ENCODE measurements around the gene STARD9. TPM values are rescaled to one million over a fixed set of nuclear protein-coding genes. Genes with fewer than 3 reads are reported as not detected.

Gene STARD9
- total RNA-seq, 1 donor from 2014 or later = 13.6 TPM

DNA sequence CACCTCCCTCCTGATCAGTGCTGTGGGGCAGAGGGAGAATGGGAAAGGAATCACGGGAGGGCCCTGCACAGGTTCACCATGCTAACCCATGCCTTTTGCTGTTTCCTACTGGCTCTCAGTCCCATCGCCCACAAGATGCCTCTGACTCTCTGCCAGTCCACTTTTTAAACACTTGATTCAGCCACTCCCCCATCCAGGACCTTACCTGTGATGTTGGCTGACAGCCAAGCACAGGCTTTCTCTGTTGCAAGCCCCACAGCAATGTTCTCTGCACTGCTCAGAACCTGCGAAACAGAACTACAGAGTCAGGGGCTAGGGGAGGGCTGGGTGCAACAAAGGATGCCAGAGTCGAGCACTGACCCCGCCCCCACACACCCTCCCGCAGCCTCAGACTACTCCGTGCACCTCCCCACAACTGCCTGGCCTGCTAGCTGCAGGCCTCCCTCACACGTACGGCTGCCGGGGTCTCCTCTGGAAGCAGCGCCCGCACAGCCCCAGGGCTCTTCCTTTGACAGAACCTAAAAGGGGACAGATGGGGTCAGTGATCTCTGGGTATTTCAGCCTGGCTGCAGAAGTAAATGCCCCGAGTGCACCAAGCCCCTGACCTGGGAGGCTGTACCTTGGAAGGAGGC, 152.5 kb downstream of the STARD9 start:
- H3K27ac Mint-ChIP-seq (ENCODE audit: unreplicated experiment) = no peak overlapping the region
- no peaks in the 10 kb centered on the region for H3K27me3 Mint-ChIP-seq (ENCODE audit: low read depth)
- no peaks in the 10 kb centered on the region for H3K4me1 Mint-ChIP-seq (ENCODE audit: low read depth)
- no peak for DNase-seq (ENCODE audit: low spot score)
- TF ChIP-seq, protein P1, sequence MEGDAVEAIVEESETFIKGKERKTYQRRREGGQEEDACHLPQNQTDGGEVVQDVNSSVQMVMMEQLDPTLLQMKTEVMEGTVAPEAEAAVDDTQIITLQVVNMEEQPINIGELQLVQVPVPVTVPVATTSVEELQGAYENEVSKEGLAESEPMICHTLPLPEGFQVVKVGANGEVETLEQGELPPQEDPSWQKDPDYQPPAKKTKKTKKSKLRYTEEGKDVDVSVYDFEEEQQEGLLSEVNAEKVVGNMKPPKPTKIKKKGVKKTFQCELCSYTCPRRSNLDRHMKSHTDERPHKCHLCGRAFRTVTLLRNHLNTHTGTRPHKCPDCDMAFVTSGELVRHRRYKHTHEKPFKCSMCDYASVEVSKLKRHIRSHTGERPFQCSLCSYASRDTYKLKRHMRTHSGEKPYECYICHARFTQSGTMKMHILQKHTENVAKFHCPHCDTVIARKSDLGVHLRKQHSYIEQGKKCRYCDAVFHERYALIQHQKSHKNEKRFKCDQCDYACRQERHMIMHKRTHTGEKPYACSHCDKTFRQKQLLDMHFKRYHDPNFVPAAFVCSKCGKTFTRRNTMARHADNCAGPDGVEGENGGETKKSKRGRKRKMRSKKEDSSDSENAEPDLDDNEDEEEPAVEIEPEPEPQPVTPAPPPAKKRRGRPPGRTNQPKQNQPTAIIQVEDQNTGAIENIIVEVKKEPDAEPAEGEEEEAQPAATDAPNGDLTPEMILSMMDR (IDR thresholded peaks at IDR 0.05) = no peak
- no peak overlapping the region for H3K4me3 Mint-ChIP-seq (ENCODE audit: unreplicated experiment)
- H3K36me3 Mint-ChIP-seq (ENCODE audit: low read depth) = peaks cover 26% of the 10 kb centered on the region
- H3K9me3 Mint-ChIP-seq (ENCODE audit: low read depth) = no peaks in the 10 kb centered on the region

DNA sequence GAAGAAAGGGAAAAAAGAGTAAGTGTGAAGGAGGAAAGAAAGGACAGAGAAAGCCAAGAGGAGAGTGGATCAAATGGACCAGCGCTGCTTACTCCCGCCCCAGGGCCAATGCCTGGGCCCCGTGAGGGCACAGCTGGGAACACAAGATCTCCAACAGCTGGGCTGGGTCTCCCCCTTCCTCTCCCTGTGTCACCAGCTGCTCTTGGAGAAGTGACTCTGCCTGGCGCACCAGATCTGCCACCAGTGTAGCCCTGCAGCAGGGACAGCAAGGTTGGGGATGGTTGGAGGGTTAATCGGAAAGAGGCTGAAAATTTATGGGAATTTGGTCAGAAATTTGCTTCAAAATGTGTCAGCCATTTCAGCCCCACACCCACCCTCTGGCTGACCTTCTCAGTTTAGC, 153.2 kb downstream of the STARD9 start:
- no peak overlapping the region for H3K27ac Mint-ChIP-seq (ENCODE audit: unreplicated experiment)
- no peaks in the 10 kb centered on the region for H3K9me3 Mint-ChIP-seq (ENCODE audit: low read depth)
- DNase-seq (ENCODE audit: low spot score) = no peak
- TF ChIP-seq, protein P1 (IDR thresholded peaks at IDR 0.05) = no peak
- peaks cover 27% of the 10 kb centered on the region for H3K36me3 Mint-ChIP-seq (ENCODE audit: low read depth)
- H3K4me1 Mint-ChIP-seq (ENCODE audit: low read depth) = no peaks in the 10 kb centered on the region
- H3K4me3 Mint-ChIP-seq (ENCODE audit: unreplicated experiment) = no peak overlapping the region
- no peaks in the 10 kb centered on the region for H3K27me3 Mint-ChIP-seq (ENCODE audit: low read depth)

DNA sequence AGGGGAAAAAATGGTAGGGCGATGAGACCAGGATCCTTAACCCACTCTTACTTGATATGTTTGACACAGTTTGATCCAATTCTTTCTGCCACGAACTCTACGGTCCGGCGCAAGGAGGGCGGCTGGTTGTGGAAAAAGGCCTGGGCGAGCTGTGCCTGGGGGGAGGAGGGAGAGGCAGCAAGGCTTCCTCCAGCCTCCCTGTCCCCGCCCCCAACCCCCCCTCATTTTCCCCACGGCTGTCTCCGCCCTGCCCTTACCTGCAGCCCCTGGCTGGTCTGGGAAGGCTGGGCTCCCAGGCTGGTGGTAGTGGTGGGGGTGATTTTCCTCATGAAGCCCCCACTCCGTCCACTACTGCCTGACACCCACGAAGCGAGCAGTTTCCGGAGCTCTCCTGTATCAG, 153.6 kb downstream of the STARD9 start:
- TF ChIP-seq, protein P1 (IDR thresholded peaks at IDR 0.05) = no peak
- Mint-ChIP-seq H3K36me3 (ENCODE audit: low read depth) (peaks cover 27% of the 10 kb centered on the region), H3K27ac (ENCODE audit: unreplicated experiment) (no peak overlapping the region), H3K4me1 (ENCODE audit: low read depth) (no peaks in the 10 kb centered on the region), H3K27me3 (ENCODE audit: low read depth) (no peaks in the 10 kb centered on the region), H3K9me3 (ENCODE audit: low read depth) (no peaks in the 10 kb centered on the region), H3K4me3 (ENCODE audit: unreplicated experiment) (no peak overlapping the region)
- no peak for DNase-seq (ENCODE audit: low spot score)

DNA sequence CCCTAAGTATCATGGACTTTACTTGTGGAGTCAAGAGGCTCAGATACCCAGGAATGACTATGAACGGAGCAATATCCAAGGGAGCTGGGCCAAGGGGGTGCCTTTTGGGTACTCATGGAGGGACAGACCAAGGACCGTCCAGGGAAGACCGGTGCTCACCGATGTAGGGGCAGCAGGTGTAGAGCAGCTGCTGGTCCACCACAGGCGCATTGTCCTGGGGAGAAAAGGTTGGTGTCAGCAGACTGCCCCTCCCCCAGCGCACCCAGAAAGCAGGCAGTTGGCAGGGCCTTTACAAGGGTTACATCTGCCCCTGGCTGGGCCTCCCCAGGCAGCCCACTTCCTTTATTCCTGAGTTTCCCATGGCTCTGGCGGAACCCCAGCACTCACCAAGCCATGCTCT, 154.0 kb downstream of the STARD9 start:
- H3K4me3 Mint-ChIP-seq (ENCODE audit: unreplicated experiment) = no peak overlapping the region
- H3K4me1 Mint-ChIP-seq (ENCODE audit: low read depth) = peaks cover 3% of the 10 kb centered on the region
- H3K36me3 Mint-ChIP-seq (ENCODE audit: low read depth) = peaks cover 30% of the 10 kb centered on the region
- H3K9me3 Mint-ChIP-seq (ENCODE audit: low read depth) = no peaks in the 10 kb centered on the region
- TF ChIP-seq, protein P1 (IDR thresholded peaks at IDR 0.05) = no peak
- no peak for DNase-seq (ENCODE audit: low spot score)
- no peak overlapping the region for H3K27ac Mint-ChIP-seq (ENCODE audit: unreplicated experiment)
- H3K27me3 Mint-ChIP-seq (ENCODE audit: low read depth) = no peaks in the 10 kb centered on the region

DNA sequence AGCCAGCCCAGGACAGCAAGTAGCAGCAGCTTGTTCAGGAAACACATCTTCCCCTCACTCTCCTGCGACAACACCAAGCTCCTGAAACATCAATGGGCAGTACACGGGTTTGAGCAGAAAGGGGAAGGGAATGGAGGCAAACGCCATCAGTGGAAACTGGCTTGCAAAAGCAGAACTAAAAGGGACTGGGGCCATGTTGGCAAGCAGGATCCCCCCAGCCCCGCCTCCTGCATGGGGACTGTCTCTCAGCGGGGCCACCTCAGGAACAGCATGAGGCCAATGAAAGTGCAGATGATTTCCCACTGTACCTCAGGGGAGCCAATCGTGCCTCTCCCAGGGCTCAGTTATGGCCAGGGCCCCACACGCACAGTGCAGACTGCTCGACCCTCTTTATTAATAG, 154.7 kb downstream of the STARD9 start:
- Mint-ChIP-seq H3K27me3 (ENCODE audit: low read depth) (no peaks in the 10 kb centered on the region), H3K4me3 (ENCODE audit: unreplicated experiment) (no peak overlapping the region), H3K27ac (ENCODE audit: unreplicated experiment) (no peak overlapping the region), H3K9me3 (ENCODE audit: low read depth) (no peaks in the 10 kb centered on the region), H3K4me1 (ENCODE audit: low read depth) (peaks cover 4% of the 10 kb centered on the region), H3K36me3 (ENCODE audit: low read depth) (peaks cover 26% of the 10 kb centered on the region)
- TF ChIP-seq, protein P1 (IDR thresholded peaks at IDR 0.05) = no peak
- DNase-seq (ENCODE audit: low spot score) = no peak

All from chondrocyte (in vitro differentiated cells).